A549 treated with Hydrocortisone at 1 μM for 4 hours (cell line): ENCODE data around the gene ZFP36L1. TPM values are rescaled to one million over a fixed set of nuclear protein-coding genes. Genes with fewer than 3 reads are reported as not detected.

Source experiments
- total RNA-seq: library from RNA; stranded (reverse); fragments of 200-300 nt; extraction: Qiagen RNA extraction; gene quantifications from 5 replicates; pipeline ENCODE4 v1.2.3, GENCODE V29; 2022

ZFP36L1 gene
- total RNA-seq = 122 to 264 TPM (median 184 TPM) in 5 replicates

GRCh38 chr14:68792979-68793733, at the start of gene ZFP36L1:
Gene ZFP36L1, minus strand, starts transcription at chr14:68793067. Its CDS starts 129 bp downstream, at chr14:68792938.

Other genes with a start within 250 kb of the ZFP36L1 start
- gene ACTN1, start 186.2 kb upstream of the ZFP36L1 start, total RNA-seq = 180 to 230 TPM (median 200 TPM) in 5 replicates